HEK293 (cell line): Measurements from ENCODE around the gene GALNT2.

ENCODE experiments used
- GFI1B ChIP-seq: fragments of 450-650 bp; formaldehyde crosslinking; IDR thresholded peaks from 2 replicates; pipeline ENCODE4 v1.5.1; 2016; ENCODE audit warnings: missing biosample characterization, missing genetic modification characterization
- ZEB2 ChIP-seq: fragments of 450-650 bp; formaldehyde crosslinking; IDR thresholded peaks from 2 replicates; pipeline ENCODE4 v1.5.1; 2016; ENCODE audit warnings: missing biosample characterization, missing genetic modification characterization
- ZNF645 ChIP-seq: fragments of 450-650 bp; formaldehyde crosslinking; IDR thresholded peaks from 2 replicates; pipeline ENCODE4; 2016; ENCODE audit warnings: missing biosample characterization, missing genetic modification characterization
- TF ChIP-seq, protein P1 (sequence below): fragments of 450-650 bp; formaldehyde crosslinking; IDR thresholded peaks from 2 replicates; pipeline ENCODE4 v1.5.1; 2016; ENCODE audit warnings: missing biosample characterization, missing genetic modification characterization, low read depth
- TF ChIP-seq, protein P2 (sequence below): fragments of 450-650 bp; formaldehyde crosslinking; IDR thresholded peaks from 2 replicates; pipeline ENCODE4 v1.5.1; 2016; ENCODE audit warnings: missing biosample characterization, missing genetic modification characterization

DNA sequence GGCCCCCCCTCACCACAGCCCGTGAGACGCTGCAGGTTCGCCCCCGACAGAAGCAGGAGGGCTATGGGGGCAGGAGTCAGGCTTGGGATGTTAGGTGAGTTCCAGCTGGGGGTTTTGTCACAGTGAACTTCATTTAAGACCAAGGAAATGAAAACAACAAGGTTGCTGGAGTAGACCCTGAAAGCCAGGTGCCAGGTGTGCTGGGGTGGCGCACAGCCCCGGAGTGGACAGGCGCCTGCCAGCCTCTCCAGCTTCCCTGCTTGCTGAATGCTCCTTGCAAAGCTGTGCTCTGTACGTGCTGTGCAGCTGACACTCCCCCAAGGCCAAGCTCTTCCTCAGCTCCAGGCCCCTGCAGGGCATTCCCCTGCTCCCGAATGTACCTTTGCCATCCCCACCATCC is 256.6 kb downstream of the GALNT2 start:
- TF ChIP-seq GFI1B (no peak), ZNF645 (tag by site-specific recombination) (no peak), ZEB2 (tag by site-specific recombination) (no peak)
- TF ChIP-seq, protein P1, sequence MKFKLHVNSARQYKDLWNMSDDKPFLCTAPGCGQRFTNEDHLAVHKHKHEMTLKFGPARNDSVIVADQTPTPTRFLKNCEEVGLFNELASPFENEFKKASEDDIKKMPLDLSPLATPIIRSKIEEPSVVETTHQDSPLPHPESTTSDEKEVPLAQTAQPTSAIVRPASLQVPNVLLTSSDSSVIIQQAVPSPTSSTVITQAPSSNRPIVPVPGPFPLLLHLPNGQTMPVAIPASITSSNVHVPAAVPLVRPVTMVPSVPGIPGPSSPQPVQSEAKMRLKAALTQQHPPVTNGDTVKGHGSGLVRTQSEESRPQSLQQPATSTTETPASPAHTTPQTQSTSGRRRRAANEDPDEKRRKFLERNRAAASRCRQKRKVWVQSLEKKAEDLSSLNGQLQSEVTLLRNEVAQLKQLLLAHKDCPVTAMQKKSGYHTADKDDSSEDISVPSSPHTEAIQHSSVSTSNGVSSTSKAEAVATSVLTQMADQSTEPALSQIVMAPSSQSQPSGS (tag by site-specific recombination): no peak
- TF ChIP-seq, protein P2, sequence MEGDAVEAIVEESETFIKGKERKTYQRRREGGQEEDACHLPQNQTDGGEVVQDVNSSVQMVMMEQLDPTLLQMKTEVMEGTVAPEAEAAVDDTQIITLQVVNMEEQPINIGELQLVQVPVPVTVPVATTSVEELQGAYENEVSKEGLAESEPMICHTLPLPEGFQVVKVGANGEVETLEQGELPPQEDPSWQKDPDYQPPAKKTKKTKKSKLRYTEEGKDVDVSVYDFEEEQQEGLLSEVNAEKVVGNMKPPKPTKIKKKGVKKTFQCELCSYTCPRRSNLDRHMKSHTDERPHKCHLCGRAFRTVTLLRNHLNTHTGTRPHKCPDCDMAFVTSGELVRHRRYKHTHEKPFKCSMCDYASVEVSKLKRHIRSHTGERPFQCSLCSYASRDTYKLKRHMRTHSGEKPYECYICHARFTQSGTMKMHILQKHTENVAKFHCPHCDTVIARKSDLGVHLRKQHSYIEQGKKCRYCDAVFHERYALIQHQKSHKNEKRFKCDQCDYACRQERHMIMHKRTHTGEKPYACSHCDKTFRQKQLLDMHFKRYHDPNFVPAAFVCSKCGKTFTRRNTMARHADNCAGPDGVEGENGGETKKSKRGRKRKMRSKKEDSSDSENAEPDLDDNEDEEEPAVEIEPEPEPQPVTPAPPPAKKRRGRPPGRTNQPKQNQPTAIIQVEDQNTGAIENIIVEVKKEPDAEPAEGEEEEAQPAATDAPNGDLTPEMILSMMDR (tag by site-specific recombination): no peak
